Measurements from ENCODE around the gene PRKCB. TPM values are rescaled to one million over a fixed set of nuclear protein-coding genes. Genes with fewer than 3 reads are reported as not detected.

The PRKCB gene
- total and polyA plus RNA-seq, 2 of the 8 experiments (the other 6 are each of a cell fraction or from before 2014, with no cell fraction given), result 7.1 to 12.1 TPM

DNA sequence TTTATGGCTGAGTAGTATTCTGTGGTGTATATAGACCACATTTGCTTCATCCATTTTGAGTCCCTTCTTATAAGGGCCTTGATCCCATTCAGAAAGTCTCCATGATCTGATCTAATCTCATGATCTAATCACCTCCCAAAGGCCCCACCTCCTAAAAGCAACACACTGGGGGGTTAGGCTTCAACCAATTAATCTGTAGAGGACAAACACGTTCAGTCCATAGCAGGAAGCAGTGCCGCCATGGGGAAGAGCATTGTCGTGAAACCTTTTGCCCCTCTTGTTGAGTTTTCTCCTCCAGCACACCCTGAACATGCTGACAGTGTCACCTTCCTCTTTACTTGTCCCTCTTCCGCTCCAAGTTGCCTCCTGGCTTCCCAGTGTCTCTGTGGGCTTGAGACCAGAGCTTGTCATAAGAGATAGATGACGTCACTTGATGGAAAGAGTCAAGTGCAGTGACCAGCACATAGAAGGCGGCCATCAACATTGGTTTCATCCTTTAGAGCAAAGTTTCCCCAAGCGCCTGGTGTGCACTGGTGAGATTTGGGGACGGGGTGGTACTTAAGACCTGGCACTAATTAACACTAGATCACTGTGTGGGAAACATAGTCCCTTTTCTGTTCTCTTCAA, 74.1 kb downstream of the PRKCB start:
- Histone ChIP-seq H4K8ac (ENCODE audit: extremely low read depth, insufficient read depth, low read length) (no peak overlapping the region), H3K23me2 (ENCODE audit: low read depth, low read length) (no peaks in the 10 kb centered on the region), H3K27ac (ENCODE audit: low read depth, low read length) (no peak overlapping the region), H3K79me2 (ENCODE audit: control insufficient read depth in 1 of 2, insufficient read depth in 2 of 2, low read length in 2 of 2) (no peaks in the 10 kb centered on the region; a peak in 1 of 4 replicates), H3K4me1 (replicated peaks in 1 of 4; ENCODE audit: control insufficient read depth in 3 of 4, insufficient read depth in 4 of 4, low read length in 3 of 4) (peaks cover 5 to 9% (median 5%) of the 10 kb centered on the region in 4 experiments; a peak in 6 of 7 replicates), H3K27me3 (replicated peaks in 1 of 4; ENCODE audit: control insufficient read depth in 3 of 4, extremely low read depth in 1 of 4, insufficient read depth in 3 of 4, low read length in 3 of 4) (no peaks in the 10 kb centered on the region), H2BK15ac (ENCODE audit: low read length) (no peak overlapping the region), H3K4ac (replicated peaks; ENCODE audit: insufficient read length, low read depth, low read length) (no peak overlapping the region), H2BK12ac (ENCODE audit: low read depth, low read length) (no peak overlapping the region), H2BK120ac (replicated peaks; ENCODE audit: low read depth, low read length) (no peak overlapping the region), H3K56ac (replicated peaks; ENCODE audit: insufficient read length, low read depth, low read length) (no peak overlapping the region), H3K23ac (ENCODE audit: insufficient read length) (no peak overlapping the region), H2AFZ (ENCODE audit: low read length) (no peak overlapping the region), H3K4me3 (ENCODE audit: extremely low read depth in 1 of 4, insufficient read depth in 2 of 4, low read depth in 3 of 4, low read length in 4 of 4) (no peak overlapping the region), H2AK5ac (ENCODE audit: low read depth, low read length) (no peak overlapping the region), H2BK20ac (ENCODE audit: low read length) (no peak overlapping the region), H4K5ac (ENCODE audit: insufficient read length, low read depth, low read length) (no peak overlapping the region), H3K14ac (ENCODE audit: insufficient read length) (no peak overlapping the region), H3K18ac (ENCODE audit: extremely low read depth, low read length) (no peak overlapping the region), H3K36me3 (ENCODE audit: control insufficient read depth in 2 of 4, insufficient read depth in 4 of 4, low read length in 3 of 4) (no peaks in the 10 kb centered on the region), H4K20me1 (replicated peaks in 1 of 2; ENCODE audit: control insufficient read depth in 1 of 2, insufficient read depth in 2 of 2, low read length in 2 of 2) (no peaks in the 10 kb centered on the region), H3K9ac (replicated peaks in 1 of 4; ENCODE audit: extremely low read depth in 1 of 4, low read depth in 3 of 4, low read length in 3 of 4) (no peak overlapping the region), H3K4me2 (ENCODE audit: insufficient read depth in 1 of 2, low read depth in 2 of 2, low read length in 2 of 2) (no peak overlapping the region), H4K91ac (replicated peaks; ENCODE audit: insufficient read length, low read length) (no peak overlapping the region), H2BK5ac (ENCODE audit: low read depth, low read length) (no peak overlapping the region), H3K79me1 (ENCODE audit: low read depth, low read length) (no peaks in the 10 kb centered on the region), H3K9me3 (ENCODE audit: insufficient read depth in 2 of 2, low read depth in 1 of 2, low read length in 1 of 2) (no peaks in the 10 kb centered on the region)
- DNase-seq (ENCODE audit: low read depth in 1 of 2, low spot score in 2 of 2), result no peak
- CTCF ChIA-PET (ENCODE audit: partially characterized antibody), result interaction anchor here (0.6 kb wide), 1 partner anchor 108 kb away, joined by 3 read pairs; no protein-coding TSS in a partner anchor
- no peak for TF ChIP-seq CBX8 (IDR thresholded peaks at IDR 0.05; ENCODE audit: borderline replicate concordance, low read depth, low read length)
- no peak for TF ChIP-seq GABPA (IDR thresholded peaks at IDR 0.05; ENCODE audit: borderline replicate concordance, insufficient read depth, low read length)
- no peak for TF ChIP-seq JUND (IDR thresholded peaks at IDR 0.05; ENCODE audit: low read length)
- no peak for TF ChIP-seq RAD21 (IDR thresholded peaks at IDR 0.05 in 1 of 2, conservative IDR thresholded peaks at IDR 0.05 in 1 of 2; ENCODE audit: low read depth in 2 of 2, low read length in 2 of 2)
- TF ChIP-seq RBBP5 (IDR thresholded peaks at IDR 0.05; ENCODE audit: borderline replicate concordance, low read depth, low read length), result no peak
- TF ChIP-seq ASH2L (IDR thresholded peaks at IDR 0.05; ENCODE audit: low read length), result no peak
- POLR2A ChIA-PET (ENCODE audit: partially characterized antibody), result no interaction called here
- 79% methylated on average over 8 of the region's 8 CpGs; no CpG with 5 or more reads in 1 of the 2 experiments for WGBS, 2 experiments (ENCODE audit: extremely low coverage in 1 of 2, insufficient coverage in 1 of 2, insufficient read length in 1 of 2, insufficient replicate concordance in 2 of 2, low coverage in 1 of 2, low lambda C conversion rate in 2 of 2, missing lambda C conversion rate in 1 of 2)
- FAIRE-seq, result no peak
